Spleen (tissue), 11 donors: ENCODE results near the gene APOLD1. TPM values are rescaled to one million over a fixed set of nuclear protein-coding genes. Genes with fewer than 3 reads are reported as not detected.

Experiments used
- DNase-seq: peaks from one replicate; pipeline ENCODE4 v3.0.0-alpha.2; 2020
- H3K27ac ChIP-seq, 8 donors: fragments of 200-600 bp; sonication (generic) in 7 of 8; 1 replicate in 4 of 8; 2 replicates in 4 of 8; pipeline versions ENCODE4 v1.5.0 to v1.8.0; 2016 to 2021; ENCODE audit warnings: inconsistent platforms in 4 of 8, mild to moderate bottlenecking in 4 of 8, moderate library complexity in 1 of 8
- H3K27me3 ChIP-seq, 7 donors: fragments of 200-600 bp; sonication (generic) in 6 of 7; replicated peaks in 1 of 7; 1 replicate in 4 of 7; 2 replicates in 3 of 7; pipeline versions ENCODE4 v1.5.0 to v1.8.0; 2016 to 2021; ENCODE audit warnings: inconsistent platforms in 3 of 7, mild to moderate bottlenecking in 1 of 7
- H3K36me3 ChIP-seq, 6 donors: fragments of 200-600 bp; sonication (generic) in 5 of 6; 1 replicate in 4 of 6; 2 replicates in 2 of 6; pipeline versions ENCODE4 v1.5.0 to v1.8.0; 2016 to 2021; ENCODE audit warnings: inconsistent platforms in 2 of 6
- H3K4me1 ChIP-seq, 6 donors: fragments of 200-600 bp; sonication (generic) in 5 of 6; 1 replicate in 3 of 6; 2 replicates in 3 of 6; pipeline versions ENCODE4 v1.5.0 to v1.8.0; 2016 to 2021; ENCODE audit warnings: inconsistent platforms in 3 of 6
- H3K4me3 ChIP-seq, 8 donors: fragments of 200-600 bp; sonication (generic) in 7 of 8; 1 replicate in 4 of 8; 2 replicates in 4 of 8; pipeline versions ENCODE4 v1.5.0 to v1.8.0; 2016 to 2021; ENCODE audit warnings: inconsistent platforms in 4 of 8, mild to moderate bottlenecking in 4 of 8, moderate library complexity in 2 of 8
- H3K9me3 ChIP-seq, 8 donors: fragments of 200-600 bp; sonication (generic) in 7 of 8; 1 replicate in 4 of 8; 2 replicates in 4 of 8; pipeline versions ENCODE4 v1.5.0 to v1.8.0; 2016 to 2021; ENCODE audit warnings: inconsistent platforms in 4 of 8
- CTCF ChIP-seq, 11 experiments: fragments of 200-600 bp in 7 of 11; fragments of 450-650 bp in 4 of 11; sonication (generic) in 4 of 11; IDR thresholded peaks in 8 of 11; conservative IDR thresholded peaks in 3 of 11; 1 replicate in 7 of 11; 2 replicates in 4 of 11; pipeline versions ENCODE4 v1.4.0 to v1.8.0; 2016 to 2021; ENCODE audit warnings: antibody characterized with exemption in 11 of 11, inconsistent platforms in 4 of 11, mild to moderate bottlenecking in 1 of 11
- POLR2A ChIP-seq, 3 donors: fragments of 450-650 bp; IDR thresholded peaks; one replicate each; pipeline ENCODE4 v1.5.1; 2017; ENCODE audit warnings: antibody characterized with exemption in 3 of 3, mild to moderate bottlenecking in 1 of 3
- POLR2AphosphoS5 ChIP-seq, 3 donors: sonication (generic); formaldehyde crosslinking; IDR thresholded peaks; one replicate each; pipeline ENCODE4 v1.5.1; 2017; ENCODE audit warnings: antibody characterized with exemption in 3 of 3
- WGBS, 5 donors: extraction: QIAGEN DNeasy Blood & Tissue Kit in 3 of 5; methylation state at CpG; one replicate each; pipeline versions ENCODE4 v1.1.5 to v1.1.7; 2013 to 2018; 5-methylcytosine and 5-hydroxymethylcytosine counted together
- intact Hi-C: fragments of 100-400 bp; cut with DNase I; formaldehyde crosslinking; loops from one replicate; pipeline ENCODE4 v1.15.0; 2023; ENCODE audit warnings: low total_unique reads
- polyA plus RNA-seq, 3 donors: library from polyadenylated mRNA; stranded (reverse); fragments of 200-250 nt; gene quantifications; one replicate each; pipeline ENCODE4 v1.2.1, GENCODE V29; 2013
- total RNA-seq, 7 donors: library from RNA; depleted of rRNA in 3 of 7; stranded (reverse); fragments of >200 nt in 3 of 7; fragmentation: NEBNext Ultra II Directional in 4 of 7; extraction: Animal tissue kit (Norgen Biotek cat#: 25700) in 4 of 7; gene quantifications; one replicate each; pipeline versions ENCODE4 v1.1.0 to v1.2.1, GENCODE V29; 2016 to 2021
- donor health status: healthy with polysubstance abuse.
- donor health status: DM: no; HTN: no; CAD: no; lungs with moderate emphysema.
- donor health status: DM: no; HTN: no; CAD: no.
- donor health status: Bipolar disorder and iron deficiency.
- donor health status: healthy.
- donor health status: DM: no; HTN: no; CAD: no.
- donor health status: DM: yes; HTN: yes; CAD: no.

Gene APOLD1
- total and polyA plus RNA-seq, 10 donors = 1.3 to 79.5 (median 12.3) TPM

- 28 to 38% (median 37%) methylated on average over 3 of the region's 3 CpGs for WGBS, 5 donors
- TF ChIP-seq POLR2A (IDR thresholded peaks at IDR 0.05) = no peak
- no peak for TF ChIP-seq CTCF (IDR thresholded peaks at IDR 0.05 in 8 of 11, conservative IDR thresholded peaks at IDR 0.05 in 3 of 11)
- TF ChIP-seq POLR2AphosphoS5 (IDR thresholded peaks at IDR 0.05) = no peak
- no peaks in the 10 kb centered on the region for H3K36me3 ChIP-seq
- intact Hi-C loops = no loop called here
- no peaks in the 10 kb centered on the region for H3K27me3 ChIP-seq
- H3K4me1 ChIP-seq = peaks cover 3 to 30% (median 17%) of the 10 kb centered on the region in 6 donors
- DNase-seq = no peak
- no peak overlapping the region for H3K4me3 ChIP-seq
- no peaks in the 10 kb centered on the region for H3K9me3 ChIP-seq
- peak overlapping the region in 7 of 8 donors; percentile 4 to 71 (median 59) for H3K27ac ChIP-seq
Measured at GRCh38 chr12:12741660-12742059, 43.8 kb upstream of the APOLD1 start.

GRCh38 chr12:12744546-12745305 is 40.7 kb upstream of the APOLD1 start:
- 90 to 99% (median 94%) methylated on average over 8 of the region's 8 CpGs for WGBS, 5 donors
- no peaks in the 10 kb centered on the region for H3K9me3 ChIP-seq
- no peaks in the 10 kb centered on the region for H3K27me3 ChIP-seq
- H3K4me3 ChIP-seq = no peak overlapping the region
- no peak for DNase-seq
- TF ChIP-seq POLR2A (IDR thresholded peaks at IDR 0.05) (no peak), CTCF (IDR thresholded peaks at IDR 0.05 in 8 of 11, conservative IDR thresholded peaks at IDR 0.05 in 3 of 11) (no peak), POLR2AphosphoS5 (IDR thresholded peaks at IDR 0.05) (no peak)
- H3K27ac ChIP-seq = no peak overlapping the region
- H3K36me3 ChIP-seq = peaks cover 0 to 7% (median 0%) of the 10 kb centered on the region in 6 donors
- peaks cover 0 to 25% (median 9%) of the 10 kb centered on the region in 6 donors for H3K4me1 ChIP-seq
- intact Hi-C loops = no loop called here

- Histone ChIP-seq H3K27me3 (no peaks in the 10 kb centered on the region), H3K36me3 (peaks cover 0 to 7% (median 0%) of the 10 kb centered on the region in 6 donors), H3K9me3 (no peaks in the 10 kb centered on the region), H3K4me1 (peaks cover 0 to 22% (median 9%) of the 10 kb centered on the region in 6 donors), H3K27ac (no peak overlapping the region), H3K4me3 (no peak overlapping the region)
- WGBS, 5 donors = 77 to 92% (median 83%) methylated on average over 7 of the region's 7 CpGs
- no peak for TF ChIP-seq POLR2A (IDR thresholded peaks at IDR 0.05)
- TF ChIP-seq POLR2AphosphoS5 (IDR thresholded peaks at IDR 0.05) = no peak
- no peak for TF ChIP-seq CTCF (IDR thresholded peaks at IDR 0.05 in 8 of 11, conservative IDR thresholded peaks at IDR 0.05 in 3 of 11)
- DNase-seq = no peak
- intact Hi-C loops = no loop called here
Measured at GRCh38 chr12:12745576-12746211, 39.8 kb upstream of the APOLD1 start.

- Histone ChIP-seq H3K4me1 (peaks cover 0 to 6% (median under 1%) of the 10 kb centered on the region in 6 donors), H3K4me3 (no peak overlapping the region), H3K9me3 (no peaks in the 10 kb centered on the region), H3K27me3 (no peaks in the 10 kb centered on the region), H3K36me3 (peaks cover 0 to 7% (median 0%) of the 10 kb centered on the region in 6 donors), H3K27ac (no peak overlapping the region)
- DNase-seq = no peak
- 83 to 96% (median 87%) methylated on average over 3 of the region's 3 CpGs for WGBS, 5 donors
- TF ChIP-seq POLR2A (IDR thresholded peaks at IDR 0.05) (no peak), CTCF (IDR thresholded peaks at IDR 0.05 in 8 of 11, conservative IDR thresholded peaks at IDR 0.05 in 3 of 11) (no peak), POLR2AphosphoS5 (IDR thresholded peaks at IDR 0.05) (no peak)
- intact Hi-C loops = no loop called here
Measured at GRCh38 chr12:12747278-12747677, 38.2 kb upstream of the APOLD1 start.
